Breast epithelium (tissue), 3 donors: Measurements from ENCODE around the gene FIBCD1.

Source experiments
- POLR2AphosphoS5 ChIP-seq, 3 donors: sonication (generic); formaldehyde crosslinking; IDR thresholded peaks; one replicate each; pipeline ENCODE4 v1.6.1; 2017; ENCODE audit warnings: antibody characterized with exemption in 3 of 3
- TF ChIP-seq, protein P1 (sequence below), 3 donors: fragments of 450-650 bp; IDR thresholded peaks; one replicate each; pipeline ENCODE4 v1.5.1; 2016 to 2017; ENCODE audit warnings: antibody characterized with exemption in 3 of 3, mild to moderate bottlenecking in 3 of 3, moderate library complexity in 3 of 3

DNA sequence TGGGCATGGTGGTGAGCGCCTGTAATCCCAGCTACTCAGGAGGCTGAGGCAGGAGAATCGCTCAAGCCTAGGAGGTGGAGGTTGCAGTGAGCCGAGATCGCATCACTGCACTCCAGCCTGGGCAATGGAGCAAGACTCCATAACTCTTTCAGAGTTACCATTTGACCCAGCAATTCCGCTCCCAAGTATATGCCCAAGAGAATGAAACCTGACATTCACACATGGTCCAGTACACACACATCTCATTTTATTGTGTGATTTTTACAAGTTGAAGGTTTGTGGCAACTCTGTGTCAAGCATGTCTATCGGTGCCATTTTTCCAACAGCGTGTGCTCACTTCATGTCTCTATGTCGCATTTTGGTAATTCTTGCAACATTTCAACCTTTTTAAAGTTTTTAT lies 24.9 kb upstream of the FIBCD1 start:
- TF ChIP-seq, protein P1, sequence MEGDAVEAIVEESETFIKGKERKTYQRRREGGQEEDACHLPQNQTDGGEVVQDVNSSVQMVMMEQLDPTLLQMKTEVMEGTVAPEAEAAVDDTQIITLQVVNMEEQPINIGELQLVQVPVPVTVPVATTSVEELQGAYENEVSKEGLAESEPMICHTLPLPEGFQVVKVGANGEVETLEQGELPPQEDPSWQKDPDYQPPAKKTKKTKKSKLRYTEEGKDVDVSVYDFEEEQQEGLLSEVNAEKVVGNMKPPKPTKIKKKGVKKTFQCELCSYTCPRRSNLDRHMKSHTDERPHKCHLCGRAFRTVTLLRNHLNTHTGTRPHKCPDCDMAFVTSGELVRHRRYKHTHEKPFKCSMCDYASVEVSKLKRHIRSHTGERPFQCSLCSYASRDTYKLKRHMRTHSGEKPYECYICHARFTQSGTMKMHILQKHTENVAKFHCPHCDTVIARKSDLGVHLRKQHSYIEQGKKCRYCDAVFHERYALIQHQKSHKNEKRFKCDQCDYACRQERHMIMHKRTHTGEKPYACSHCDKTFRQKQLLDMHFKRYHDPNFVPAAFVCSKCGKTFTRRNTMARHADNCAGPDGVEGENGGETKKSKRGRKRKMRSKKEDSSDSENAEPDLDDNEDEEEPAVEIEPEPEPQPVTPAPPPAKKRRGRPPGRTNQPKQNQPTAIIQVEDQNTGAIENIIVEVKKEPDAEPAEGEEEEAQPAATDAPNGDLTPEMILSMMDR (IDR thresholded peaks at IDR 0.05): no peak
- TF ChIP-seq POLR2AphosphoS5 (IDR thresholded peaks at IDR 0.05): no peak
